ENCODE data around the gene RFESD. TPM values are rescaled to one million over a fixed set of nuclear protein-coding genes. Genes with fewer than 3 reads are reported as not detected.
"Not testable (repeated sequence)": the region's sequence is repeated elsewhere in the genome, so short reads cannot be mapped to it uniquely, and the experiment has no call there.

Gene RFESD
- total and polyA plus RNA-seq, 12 donors, result 2.4 to 5.3 (median 3.9) TPM

GRCh38 chr5:95697781-95698681 lies 51.5 kb downstream of the RFESD start:
- TF ChIP-seq CTCF (IDR thresholded peaks at IDR 0.05), result no peak
- no peak for ATAC-seq

GRCh38 chr5:95699337-95699736 lies 52.8 kb downstream of the RFESD start:
- no peak for DNase-seq
- no peaks in the 10 kb centered on the region for H3K4me1 ChIP-seq
- H3K27ac ChIP-seq, result no peak overlapping the region
- no peaks in the 10 kb centered on the region for H3K36me3 ChIP-seq
- no peak overlapping the region for H3K4me3 ChIP-seq
- ATAC-seq, result no peak
- intact Hi-C loops (cut with DNase I), result no loop called here
- H3K27me3 ChIP-seq, result no peaks in the 10 kb centered on the region
- H3K9me3 ChIP-seq, result no peaks in the 10 kb centered on the region
- TF ChIP-seq CTCF (IDR thresholded peaks at IDR 0.05), result no peak
- 99 to 100% methylated on average over 1 of the region's 1 CpG for WGBS, 2 donors

More at GRCh38 chr5:95697781-95698681, 51.5 kb downstream of the RFESD start:
- Histone ChIP-seq H3K4me3 (no peak overlapping the region), H3K27me3 (no peaks in the 10 kb centered on the region), H3K36me3 (no peaks in the 10 kb centered on the region), H3K27ac (no peak overlapping the region), H3K4me1 (no peaks in the 10 kb centered on the region), H3K9me3 (no peaks in the 10 kb centered on the region)
- intact Hi-C loops (cut with DNase I), result no loop called here
- 52 to 58% methylated on average over 7 of the region's 7 CpGs for WGBS, 2 donors
- DNase-seq, result no peak

GRCh38 chr5:95701074-95701473 lies 54.5 kb downstream of the RFESD start:
- Histone ChIP-seq H3K27me3 (no peaks in the 10 kb centered on the region), H3K9me3 (no peaks in the 10 kb centered on the region), H3K36me3 (no peaks in the 10 kb centered on the region), H3K27ac (no peak overlapping the region), H3K4me3 (no peak overlapping the region), H3K4me1 (no peaks in the 10 kb centered on the region)
- DNase-seq, result no peak
- TF ChIP-seq CTCF (IDR thresholded peaks at IDR 0.05), result no peak
- intact Hi-C loops (cut with DNase I), result no loop called here
- ATAC-seq, result no peak

GRCh38 chr5:95704150-95704549 lies 57.6 kb downstream of the RFESD start:
- no peak for TF ChIP-seq CTCF (IDR thresholded peaks at IDR 0.05)
- intact Hi-C loops (cut with DNase I), result no loop called here
- no peak for ATAC-seq
- H3K27me3 ChIP-seq, result no peaks in the 10 kb centered on the region
- H3K4me3 ChIP-seq, result no peak overlapping the region
- DNase-seq, result no peak
- H3K9me3 ChIP-seq, result no peaks in the 10 kb centered on the region
- no peaks in the 10 kb centered on the region for H3K36me3 ChIP-seq
- H3K4me1 ChIP-seq, result no peaks in the 10 kb centered on the region
- WGBS, 2 donors, result 42 to 49% methylated on average over 1 of the region's 1 CpG
- no peak overlapping the region for H3K27ac ChIP-seq

GRCh38 chr5:95706196-95706595 lies 59.6 kb downstream of the RFESD start:
- H3K27me3 ChIP-seq; H3K36me3 ChIP-seq; H3K4me3 ChIP-seq; ATAC-seq; H3K27ac ChIP-seq; H3K9me3 ChIP-seq; intact Hi-C loops (cut with DNase I); DNase-seq: not testable (repeated sequence)
- WGBS, 2 donors, result 84 to 89% methylated on average over 4 to 5 of the region's 5 CpGs
- H3K4me1 ChIP-seq, result peaks cover 0 to 14% (median 3%) of the 10 kb centered on the region in 9 donors
